G401.6 (cell line): ENCODE measurements around the gene RGCC.
"Not testable (repeated sequence)": the region's sequence is repeated elsewhere in the genome, so short reads cannot be mapped to it uniquely, and the experiment has no call there.

Experiments used
- FAIRE-seq: peaks from 2 replicates; lab custom pipeline; 2012; peaks lifted over from hg19 to GRCh38; lab: Jason Lieb, UNC

Gene RGCC

DNA sequence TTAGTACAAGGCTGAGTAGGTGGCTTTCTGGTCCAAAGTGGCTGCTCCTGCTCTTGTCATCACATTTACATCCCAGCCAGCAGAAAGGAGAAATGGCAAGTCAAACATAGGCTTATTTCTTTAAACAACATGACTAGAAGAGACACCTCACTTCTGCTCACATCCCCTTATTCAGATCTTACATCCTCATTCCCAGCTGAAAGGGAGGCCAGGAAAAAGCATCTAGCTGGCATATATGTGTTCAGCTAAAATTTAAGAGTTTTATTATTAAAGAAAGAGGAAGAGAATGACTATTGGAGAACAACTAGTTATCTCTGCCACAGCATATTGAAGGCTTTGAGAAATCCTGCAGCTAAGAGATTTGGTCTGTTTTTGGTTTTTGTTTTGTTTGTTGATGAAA lies 34.1 kb downstream of the RGCC start:
- FAIRE-seq = no peak

DNA sequence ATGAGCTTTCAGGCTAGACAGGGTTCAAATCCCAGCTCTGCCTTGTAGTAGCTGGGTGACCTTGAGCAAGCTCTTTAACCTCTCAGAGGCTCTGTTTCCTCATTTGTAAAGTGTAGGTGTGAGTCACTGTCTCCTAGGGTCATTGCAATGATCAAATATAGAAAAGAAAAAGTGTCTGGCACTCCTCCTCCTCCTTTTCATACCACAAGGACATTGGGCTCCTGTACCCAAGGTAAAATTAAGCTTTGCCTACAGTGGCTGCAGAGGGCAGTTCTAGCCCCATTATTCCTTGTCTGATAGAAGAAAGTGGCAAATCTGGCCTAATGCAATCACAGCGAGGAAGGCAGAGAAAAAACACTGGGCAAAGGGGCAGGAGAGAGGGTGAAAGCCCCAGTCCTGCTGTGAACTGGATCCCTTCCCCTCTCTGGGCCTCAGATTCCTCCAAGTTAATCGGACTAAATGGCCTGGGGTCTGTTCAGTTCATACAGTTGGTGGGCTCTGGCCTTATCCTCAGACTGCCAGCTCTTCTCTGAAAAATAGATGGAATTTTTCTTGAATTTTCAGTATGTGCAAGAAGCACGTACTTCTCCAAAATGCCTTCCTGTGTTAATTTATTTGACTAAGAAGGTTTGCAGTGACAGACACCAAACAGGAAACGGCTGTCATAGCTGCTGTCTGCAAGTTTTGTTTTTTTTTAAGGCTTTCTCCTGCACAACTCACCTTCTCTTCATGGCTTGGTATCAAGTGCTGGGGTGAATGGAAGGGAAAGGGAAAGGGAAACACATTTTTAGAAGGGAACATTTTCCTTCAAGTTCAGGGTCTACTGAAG lies 35.3 kb downstream of the RGCC start:
- FAIRE-seq = no peak

GRCh38 chr13:41494202-41494601 lies 36.9 kb downstream of the RGCC start:
- no peak for FAIRE-seq

GRCh38 chr13:41495044-41495443 lies 37.7 kb downstream of the RGCC start:
- FAIRE-seq = no peak

DNA sequence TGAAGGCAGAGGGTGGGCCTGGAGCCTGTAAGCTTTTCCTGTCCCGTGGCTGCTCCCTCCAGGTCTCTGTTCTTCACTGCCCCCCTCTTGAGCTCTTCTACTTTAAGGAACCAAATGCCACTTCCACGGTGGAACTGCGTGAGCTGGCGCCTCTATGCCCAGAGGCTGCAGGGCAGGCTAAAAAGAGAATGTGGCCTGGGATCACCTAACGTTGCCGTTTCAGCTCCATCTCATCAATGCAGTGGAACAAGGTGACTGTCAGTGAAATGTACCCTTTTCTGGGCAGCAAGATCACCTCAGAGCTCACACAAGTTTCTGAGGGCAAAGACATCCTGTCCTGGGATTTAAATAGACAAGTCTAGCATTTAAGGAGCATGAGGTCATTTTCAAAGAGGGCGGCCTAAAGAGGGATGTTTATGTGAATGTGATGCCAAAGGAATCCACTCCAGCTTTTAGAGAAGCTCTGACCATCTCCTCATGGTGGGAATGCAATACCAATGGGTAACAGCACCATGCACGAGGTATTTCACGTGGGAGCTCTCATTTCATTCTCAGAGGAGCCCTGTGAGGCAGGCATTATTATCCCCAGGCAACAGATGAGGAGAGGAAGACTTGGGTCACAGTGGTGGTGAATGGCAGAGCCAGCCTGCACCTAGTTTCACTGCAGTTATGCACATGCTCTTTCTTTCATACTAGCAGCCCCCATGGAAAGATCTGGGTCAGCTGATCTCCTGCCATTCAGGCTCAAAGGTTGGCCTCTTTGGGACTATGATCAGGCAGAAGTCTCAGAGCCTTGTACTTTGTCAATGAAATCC lies 39.3 kb downstream of the RGCC start:
- FAIRE-seq = no peak

DNA sequence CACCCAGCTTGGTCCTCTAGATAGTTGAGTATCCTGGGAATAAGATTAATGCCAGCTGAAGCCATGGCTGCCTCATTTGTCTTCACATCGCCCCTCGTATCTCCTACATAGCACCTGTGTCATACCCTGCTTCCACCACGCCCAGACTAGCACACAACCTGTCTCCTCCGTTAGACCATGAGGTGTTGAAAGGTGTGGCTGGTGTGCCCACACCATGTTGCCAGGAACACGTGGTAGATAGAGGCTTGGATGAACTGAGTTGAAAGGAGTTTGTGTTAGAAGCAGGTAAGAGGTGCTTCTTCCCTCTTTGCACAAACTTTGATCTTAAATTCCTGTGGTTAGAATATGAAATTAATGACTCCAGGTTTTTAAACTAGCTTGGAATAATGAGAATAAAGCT lies 40.1 kb downstream of the RGCC start:
- no peak for FAIRE-seq

- FAIRE-seq = no peak
These were observed 42.1 kb downstream of the RGCC start for GRCh38 chr13:41499452-41499851.

GRCh38 chr13:41500511-41500910 lies 43.2 kb downstream of the RGCC start:
- FAIRE-seq = no peak

- no peak for FAIRE-seq
These were observed 43.9 kb downstream of the RGCC start for GRCh38 chr13:41501281-41501680.

DNA sequence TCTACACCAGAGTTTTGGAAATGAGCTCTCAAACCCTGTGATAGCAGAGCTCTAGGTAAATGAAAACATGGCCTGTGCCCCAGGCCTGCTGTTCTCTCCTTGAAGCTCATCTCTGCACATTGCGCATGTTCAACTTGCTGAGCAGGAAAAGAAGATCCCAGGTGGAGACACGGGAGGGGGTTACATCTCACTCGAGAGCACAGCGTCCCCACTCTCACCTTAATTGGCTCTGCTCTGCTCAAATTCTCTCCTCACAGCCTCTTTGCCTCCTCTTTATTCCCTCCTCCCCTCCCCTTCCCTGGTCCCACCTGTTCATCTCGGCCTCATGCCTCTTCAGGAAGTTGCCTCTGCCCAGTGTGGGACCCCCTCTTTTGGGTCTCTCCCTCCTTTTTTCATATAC lies 44.7 kb downstream of the RGCC start:
- FAIRE-seq = no peak

- no peak for FAIRE-seq
These were observed 45.3 kb downstream of the RGCC start for GRCh38 chr13:41502673-41503072.

DNA sequence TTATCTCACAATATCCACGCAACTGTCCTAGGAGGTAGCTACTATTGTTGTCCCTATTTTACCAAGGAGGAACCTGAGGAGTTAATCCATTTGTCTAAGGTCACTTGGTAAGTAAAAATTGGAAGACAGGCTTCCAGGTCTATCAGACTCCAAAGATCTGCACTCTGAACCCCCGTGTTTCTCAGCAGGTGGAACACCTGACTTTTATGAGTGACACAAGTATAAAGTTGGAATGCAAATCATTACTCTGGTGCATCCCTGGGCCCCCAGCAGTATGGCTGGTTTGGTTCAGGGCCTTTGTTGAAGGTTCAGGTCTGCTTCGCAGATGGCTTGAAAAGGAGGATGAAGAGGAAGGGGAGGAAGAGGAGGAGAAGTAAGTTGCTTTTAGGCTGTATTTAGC lies 46.0 kb downstream of the RGCC start:
- FAIRE-seq = no peak

GRCh38 chr13:41504657-41505056 lies 47.3 kb downstream of the RGCC start:
- not testable (repeated sequence) for FAIRE-seq

GRCh38 chr13:41505209-41505835 lies 48.0 kb downstream of the RGCC start:
- FAIRE-seq = no peak

DNA sequence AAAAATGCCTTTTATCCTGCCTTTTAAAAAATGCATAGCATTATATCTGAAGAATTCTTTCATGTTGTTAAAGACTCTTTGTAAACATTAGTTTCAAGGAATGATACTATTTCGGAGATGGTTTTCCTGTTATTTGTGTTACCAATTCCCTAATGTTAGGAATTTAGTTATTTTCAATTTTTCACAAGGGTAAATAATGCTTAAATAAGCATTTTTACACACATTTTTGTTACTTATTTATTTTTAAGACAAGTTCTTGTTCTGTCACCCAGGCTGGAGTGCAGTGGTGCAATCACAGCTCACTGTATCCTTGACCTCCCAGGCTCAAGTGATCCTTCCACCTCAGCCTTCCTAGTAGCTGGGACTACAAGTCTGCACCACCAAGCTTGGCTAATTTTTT lies 49.0 kb downstream of the RGCC start:
- FAIRE-seq = no peak

- no peak for FAIRE-seq
These were observed 52.6 kb downstream of the RGCC start for GRCh38 chr13:41509971-41510370.

DNA sequence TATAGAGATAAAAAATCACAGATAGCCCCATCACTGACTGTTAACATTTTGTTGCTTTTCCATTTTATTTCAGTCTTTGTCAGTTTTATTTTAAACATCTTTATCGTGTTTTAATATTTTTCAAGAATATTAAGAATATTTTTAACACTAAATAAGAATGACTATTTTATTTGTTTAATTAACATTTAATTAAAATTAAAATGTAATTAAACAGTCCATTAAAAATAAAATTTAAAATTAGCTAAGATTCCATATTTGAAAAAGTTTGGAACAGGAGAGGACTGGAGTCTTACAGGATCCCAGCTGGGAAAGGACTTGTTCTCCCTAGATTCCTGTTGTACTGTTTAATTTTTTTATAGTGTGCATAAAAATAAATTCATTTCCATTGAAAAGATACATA lies 54.5 kb downstream of the RGCC start:
- FAIRE-seq = peak; percentile 68

DNA sequence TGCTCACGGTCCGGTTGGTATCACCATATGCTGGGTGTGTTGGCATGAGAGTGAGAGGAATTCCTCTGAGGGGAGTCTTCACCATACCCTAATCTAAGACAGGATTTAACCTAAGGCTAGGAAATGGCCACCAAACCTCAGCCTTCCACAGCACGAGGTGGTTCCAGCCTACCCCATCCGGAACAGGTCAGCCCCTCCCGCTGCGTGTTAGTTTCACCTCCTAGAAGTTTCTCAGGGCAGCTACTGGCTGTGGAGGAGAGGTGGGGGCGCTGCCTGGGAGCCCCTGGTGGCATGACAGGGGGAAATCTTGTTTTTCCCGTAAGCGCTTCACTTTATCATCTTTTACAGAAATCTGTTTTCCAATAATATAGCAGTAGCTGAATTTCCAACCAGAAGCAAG lies 55.1 kb downstream of the RGCC start:
- no peak for FAIRE-seq

DNA sequence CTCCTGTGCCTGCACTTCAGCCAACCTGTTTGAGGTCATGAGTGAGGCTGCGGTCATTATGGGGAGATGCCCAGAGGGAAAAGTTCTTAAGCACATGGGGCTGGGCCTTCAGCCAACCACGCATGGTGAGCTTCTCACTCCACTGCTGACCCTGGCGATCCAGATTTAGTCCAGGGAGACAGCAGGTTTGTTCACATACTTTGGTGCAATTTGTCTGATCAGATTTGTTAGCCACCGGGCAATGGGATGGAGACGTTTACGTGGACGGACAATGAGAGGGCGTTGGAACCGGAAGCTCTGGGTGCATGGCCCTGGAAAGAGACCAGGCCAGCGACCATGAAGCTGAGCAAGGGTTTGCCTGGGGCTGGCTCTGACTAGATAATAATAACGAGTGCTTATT lies 56.2 kb downstream of the RGCC start:
- no peak for FAIRE-seq

GRCh38 chr13:41514853-41515395 lies 57.6 kb downstream of the RGCC start:
- no peak for FAIRE-seq

DNA sequence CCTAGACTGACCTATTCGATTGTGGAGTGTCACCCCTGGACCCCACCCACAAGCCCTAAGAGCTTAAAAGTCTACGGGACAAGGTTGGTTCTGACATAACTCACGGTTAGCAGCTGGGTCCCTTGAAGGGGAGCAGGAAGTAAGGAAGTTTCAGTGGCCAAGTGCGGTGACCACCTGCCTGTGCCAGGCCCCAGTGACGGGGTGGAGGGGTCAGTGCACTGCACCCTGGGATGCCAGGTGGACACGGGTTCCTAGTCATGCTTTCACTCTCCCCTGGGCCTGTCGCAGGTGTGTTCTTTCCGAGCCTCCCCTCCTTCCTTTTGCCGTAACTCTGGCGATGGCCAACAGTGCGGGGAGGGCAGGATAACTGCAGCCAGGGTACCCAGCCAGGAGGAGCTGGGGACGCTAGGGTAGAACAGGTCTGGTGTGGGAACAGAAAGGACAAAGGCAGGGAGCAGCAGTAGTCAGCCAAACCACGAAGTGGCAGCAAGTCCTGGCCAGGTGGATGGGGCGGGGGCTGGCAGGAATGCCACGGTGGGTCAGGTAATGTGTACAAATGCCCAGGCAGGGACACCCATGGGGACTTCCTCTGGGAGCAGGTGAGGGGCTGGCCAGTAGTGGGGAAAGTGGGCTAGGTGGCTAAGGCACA lies 58.3 kb downstream of the RGCC start:
- FAIRE-seq = no peak

GRCh38 chr13:41516166-41516565 lies 58.8 kb downstream of the RGCC start:
- FAIRE-seq = no peak
